ENCODE results near the gene LILRA5.
"Not testable (repeated sequence)": the region's sequence is repeated elsewhere in the genome, so short reads cannot be mapped to it uniquely, and the experiment has no call there.

LILRA5 gene

DNA sequence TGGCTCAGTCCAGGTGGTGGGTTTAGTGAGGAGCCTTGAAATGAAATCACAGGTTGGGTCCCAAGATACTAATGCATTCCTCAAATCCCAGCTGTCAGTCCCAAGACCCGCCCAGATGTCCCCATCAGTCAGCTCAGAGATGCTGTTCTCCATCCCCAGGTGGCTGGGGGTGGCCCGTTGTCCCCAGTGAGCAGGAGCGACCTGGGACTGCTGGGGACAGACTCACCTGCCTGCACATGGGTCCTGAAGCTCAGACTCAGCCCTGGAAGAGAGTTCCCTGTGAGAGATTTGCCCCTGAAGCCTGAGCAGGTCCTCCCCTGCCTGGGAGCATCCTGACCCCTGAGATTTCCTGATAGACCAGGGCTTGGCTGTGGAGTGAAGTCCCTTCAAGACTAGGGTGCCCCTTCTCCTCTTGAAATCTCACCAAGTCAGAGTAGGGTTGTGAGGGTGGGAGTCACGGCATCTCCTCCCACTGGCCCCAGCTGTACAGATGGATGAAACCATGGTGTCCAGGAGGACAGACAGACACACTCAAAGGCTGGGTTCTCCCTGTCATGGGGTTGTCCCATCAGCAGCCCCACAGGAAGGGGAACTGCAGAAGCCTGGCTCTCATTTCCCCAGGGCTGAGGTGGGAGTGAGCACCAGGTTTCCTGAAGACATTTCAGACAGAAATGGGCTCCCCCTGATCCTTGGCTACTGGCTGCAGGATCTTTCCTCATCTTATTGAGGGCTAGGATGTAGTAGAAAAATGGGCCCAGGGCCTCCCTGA lies 14.4 kb downstream of the LILRA5 start:
- peaks cover 4% of the 10 kb centered on the region for H3K27me3 Mint-ChIP-seq
- no peaks in the 10 kb centered on the region for H3K9me3 Mint-ChIP-seq
- H3K4me1 Mint-ChIP-seq = peaks cover 6% of the 10 kb centered on the region
- H3K36me3 Mint-ChIP-seq = no peaks in the 10 kb centered on the region
- no peak overlapping the region for H3K4me3 Mint-ChIP-seq
- H3K27ac Mint-ChIP-seq = no peak overlapping the region

DNA sequence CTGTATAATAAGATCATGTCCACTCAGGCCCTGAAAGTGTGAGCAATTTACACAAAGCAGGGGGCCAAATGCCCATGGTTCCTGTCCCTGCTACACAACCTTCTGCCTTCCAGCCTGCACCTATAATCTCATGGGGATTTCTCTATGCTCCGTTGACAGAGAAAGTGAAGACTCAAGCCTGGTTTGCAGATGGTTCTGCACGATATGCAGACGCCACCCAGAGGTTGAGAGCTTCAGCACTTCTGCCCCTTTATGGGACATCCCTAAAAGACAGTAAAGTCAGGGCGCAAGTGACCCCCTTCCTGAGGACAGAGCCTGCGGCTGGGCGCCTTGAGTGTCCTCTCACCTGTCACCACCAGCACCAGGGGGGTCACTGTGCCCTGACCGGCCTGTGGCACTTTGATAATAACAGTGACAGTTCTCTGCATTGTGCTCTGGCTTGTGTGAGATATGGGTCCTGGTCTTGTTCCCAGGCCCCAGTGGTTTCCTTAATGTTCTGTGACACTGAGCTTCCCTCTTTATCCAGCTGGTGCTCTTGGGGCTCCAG lies 15.1 kb downstream of the LILRA5 start:
- Mint-ChIP-seq H3K9me3 (no peaks in the 10 kb centered on the region), H3K27me3 (peaks cover 7% of the 10 kb centered on the region), H3K4me1 (no peaks in the 10 kb centered on the region), H3K4me3 (no peak overlapping the region), H3K27ac (no peak overlapping the region), H3K36me3 (no peaks in the 10 kb centered on the region)

DNA sequence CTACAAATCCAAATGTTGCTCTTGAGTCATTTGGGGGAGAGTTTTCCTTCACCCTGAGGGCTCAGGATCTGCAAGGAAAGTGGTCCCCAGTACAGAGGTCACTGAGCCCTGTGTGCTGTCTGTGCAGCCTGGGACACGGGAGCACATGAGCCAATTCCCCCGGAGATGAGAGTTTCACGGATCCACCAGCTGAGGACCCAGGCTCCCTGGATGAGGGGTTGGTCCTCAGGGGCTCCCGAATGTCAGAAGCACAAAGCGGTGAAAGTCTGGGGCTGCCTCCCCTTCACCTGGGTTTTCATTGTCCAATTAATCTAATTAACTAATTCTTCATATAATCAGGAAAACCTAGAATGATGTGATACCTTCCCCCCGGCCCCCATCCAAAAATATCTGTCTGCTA lies 18.4 kb downstream of the LILRA5 start:
- H3K27ac Mint-ChIP-seq = no peak overlapping the region
- H3K4me1 Mint-ChIP-seq = no peaks in the 10 kb centered on the region
- H3K27me3 Mint-ChIP-seq = peaks cover 14% of the 10 kb centered on the region
- H3K4me3 Mint-ChIP-seq = no peak overlapping the region
- H3K9me3 Mint-ChIP-seq = no peaks in the 10 kb centered on the region
- H3K36me3 Mint-ChIP-seq = no peaks in the 10 kb centered on the region

DNA sequence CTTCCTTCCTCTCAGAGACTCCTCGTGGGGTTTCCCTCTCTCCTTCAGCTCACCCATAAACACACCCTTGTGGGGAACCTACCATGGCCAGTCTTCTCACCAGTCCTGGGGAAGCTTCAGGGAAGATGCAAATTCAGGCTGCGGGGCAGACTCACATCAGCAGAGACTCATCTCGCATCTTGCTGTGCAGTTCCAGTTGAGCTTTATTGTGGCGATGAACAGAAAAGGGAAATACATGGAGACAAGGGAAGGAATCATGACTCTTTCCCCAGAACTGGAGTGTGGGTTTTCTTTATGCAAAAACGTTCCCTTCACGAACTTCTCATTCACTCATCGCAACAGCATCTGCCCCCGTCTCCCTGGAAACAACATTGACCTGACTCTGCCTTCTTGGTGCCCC lies 23.8 kb downstream of the LILRA5 start:
- not testable (repeated sequence) for H3K9me3 Mint-ChIP-seq, H3K4me1 Mint-ChIP-seq, H3K27ac Mint-ChIP-seq, H3K4me3 Mint-ChIP-seq, H3K36me3 Mint-ChIP-seq
- H3K27me3 Mint-ChIP-seq = peaks cover 11% of the 10 kb centered on the region

DNA sequence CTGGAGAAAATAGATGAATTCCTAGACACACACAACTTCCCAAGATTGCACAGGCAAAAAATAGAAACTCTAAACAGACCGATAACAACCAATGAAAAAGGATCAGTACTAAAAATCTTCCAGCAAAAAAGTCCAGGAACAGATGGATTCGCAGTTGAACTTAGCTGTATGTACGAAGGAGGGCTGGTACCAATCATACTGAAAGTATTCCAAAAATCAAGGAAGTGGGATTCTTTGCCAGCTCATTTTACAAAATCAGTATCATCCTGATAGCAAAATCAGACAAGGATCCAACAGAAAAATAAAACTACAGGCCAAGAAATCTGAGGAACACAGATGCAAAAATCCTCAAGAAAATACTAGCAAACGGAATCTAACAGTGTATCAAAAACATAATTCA lies 25.5 kb downstream of the LILRA5 start:
- Mint-ChIP-seq H3K27me3 (peaks cover 9% of the 10 kb centered on the region), H3K27ac (no peak overlapping the region), H3K4me1 (peaks cover 3% of the 10 kb centered on the region), H3K4me3 (no peak overlapping the region), H3K9me3 (no peaks in the 10 kb centered on the region), H3K36me3 (no peaks in the 10 kb centered on the region)

DNA sequence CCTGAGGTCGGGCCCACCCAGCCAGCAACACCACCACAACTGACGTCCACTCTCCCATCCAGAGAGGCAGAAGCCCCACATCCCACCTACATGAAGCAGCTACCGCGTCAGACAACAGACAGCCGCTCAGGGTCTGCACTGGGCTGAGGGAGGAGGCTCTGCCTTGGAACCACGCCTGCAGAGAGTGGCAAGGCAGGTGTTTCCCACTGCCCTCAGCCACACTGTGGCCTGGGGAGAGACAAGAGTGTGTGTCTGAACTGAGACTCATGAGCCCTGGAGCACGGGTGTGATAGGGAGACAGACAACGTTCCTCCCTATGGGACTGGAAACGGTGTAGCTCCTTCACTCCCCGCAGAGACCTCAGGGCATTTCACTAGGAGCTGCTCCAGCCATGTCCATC lies 26.7 kb downstream of the LILRA5 start:
- not testable (repeated sequence) for H3K4me1 Mint-ChIP-seq, H3K27ac Mint-ChIP-seq, H3K4me3 Mint-ChIP-seq, H3K36me3 Mint-ChIP-seq, H3K9me3 Mint-ChIP-seq
- H3K27me3 Mint-ChIP-seq = peaks cover 16% of the 10 kb centered on the region

DNA sequence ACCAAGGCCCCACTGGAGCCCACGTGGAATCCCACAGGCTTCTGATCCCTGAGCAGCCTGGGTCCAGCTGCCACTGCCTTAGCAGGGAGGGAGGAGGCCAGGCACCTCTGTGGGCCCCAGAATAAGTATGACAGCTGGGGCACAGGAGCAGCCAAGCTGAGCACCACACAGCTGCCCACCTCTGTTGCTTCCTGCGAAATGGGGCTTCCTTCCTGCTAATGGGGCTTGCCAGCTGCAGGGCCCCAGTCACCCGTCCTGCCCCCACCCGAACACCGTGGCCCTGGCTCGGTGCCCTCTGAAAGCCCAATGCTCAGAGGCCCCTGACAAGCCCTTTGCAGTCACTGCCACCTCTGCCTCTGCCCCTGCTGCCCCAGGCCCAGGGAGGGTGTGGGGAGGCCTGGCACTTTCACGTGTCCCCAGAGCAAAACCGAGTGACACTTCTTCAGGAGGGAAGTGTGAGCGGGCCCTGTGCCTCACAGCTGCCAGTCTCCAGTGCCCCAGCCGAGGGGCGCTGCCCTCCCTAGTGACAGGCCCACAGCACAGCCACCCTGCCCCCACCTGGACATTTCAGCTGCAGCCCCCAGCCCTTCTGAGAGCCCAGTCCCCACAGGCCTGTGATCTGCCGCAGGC lies 27.4 kb downstream of the LILRA5 start:
- H3K4me3 Mint-ChIP-seq, H3K27ac Mint-ChIP-seq, H3K9me3 Mint-ChIP-seq, H3K36me3 Mint-ChIP-seq, H3K4me1 Mint-ChIP-seq: not testable (repeated sequence)
- H3K27me3 Mint-ChIP-seq = peaks cover 17% of the 10 kb centered on the region

DNA sequence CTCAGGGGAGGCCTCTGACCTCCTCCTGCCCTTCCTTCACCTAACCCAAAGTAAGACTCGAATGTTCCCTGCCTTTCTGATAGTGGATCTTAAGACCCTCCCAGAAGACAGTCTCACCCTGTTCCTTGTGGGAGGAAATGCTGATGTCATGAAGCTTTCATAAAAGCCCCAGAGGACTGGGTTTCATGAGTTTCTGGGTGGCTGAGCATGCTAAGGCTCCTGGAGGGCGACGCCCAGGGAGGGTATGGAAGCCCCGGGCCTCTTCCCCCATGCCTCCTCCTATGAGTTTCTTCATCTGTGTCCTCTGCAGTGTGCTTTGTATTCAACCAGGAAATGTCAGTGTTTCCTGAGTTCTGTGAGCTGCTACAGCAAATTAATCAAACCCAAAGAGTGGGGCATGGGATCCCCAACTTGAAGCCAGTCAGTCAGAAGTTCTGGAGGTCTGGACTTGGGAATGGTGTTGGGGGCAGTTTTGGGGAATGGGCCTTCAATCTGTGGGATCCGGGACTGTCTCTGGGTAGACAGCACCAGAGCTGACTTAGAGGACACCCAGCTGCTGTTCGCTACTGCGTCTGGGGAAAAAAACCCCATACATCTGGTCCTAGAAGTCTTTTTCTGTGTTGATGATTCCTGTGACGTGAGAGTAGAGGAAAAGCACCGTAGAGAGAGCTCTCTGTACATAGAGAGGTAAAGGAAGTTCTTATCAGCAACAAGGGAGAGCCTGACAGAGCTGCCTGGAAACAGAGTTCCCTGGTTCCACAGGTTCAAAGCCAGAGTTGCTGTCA lies 30.1 kb downstream of the LILRA5 start:
- Mint-ChIP-seq H3K9me3 (no peaks in the 10 kb centered on the region), H3K4me3 (no peak overlapping the region), H3K27ac (no peak overlapping the region), H3K4me1 (peaks cover 3% of the 10 kb centered on the region), H3K27me3 (peaks cover 22% of the 10 kb centered on the region), H3K36me3 (no peaks in the 10 kb centered on the region)

DNA sequence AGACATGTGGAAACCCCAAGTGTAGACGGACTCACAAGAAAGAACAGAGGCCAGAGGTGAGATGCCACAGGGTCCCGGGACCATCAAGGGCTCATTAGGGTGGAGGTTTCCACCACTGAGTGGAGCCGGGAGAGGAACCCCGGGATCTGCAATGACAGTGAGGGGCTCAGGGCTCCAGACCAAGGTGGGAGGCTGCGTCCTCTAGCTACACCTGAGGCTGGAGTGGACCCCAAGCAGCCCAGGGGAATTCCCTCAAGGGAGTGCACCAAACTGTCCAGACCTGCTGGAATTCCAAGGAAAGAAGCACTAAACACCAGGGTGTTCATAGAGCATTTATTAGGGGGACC lies 31.3 kb downstream of the LILRA5 start:
- H3K27ac Mint-ChIP-seq, H3K36me3 Mint-ChIP-seq, H3K4me3 Mint-ChIP-seq, H3K4me1 Mint-ChIP-seq, H3K9me3 Mint-ChIP-seq: not testable (repeated sequence)
- peaks cover 22% of the 10 kb centered on the region for H3K27me3 Mint-ChIP-seq

DNA sequence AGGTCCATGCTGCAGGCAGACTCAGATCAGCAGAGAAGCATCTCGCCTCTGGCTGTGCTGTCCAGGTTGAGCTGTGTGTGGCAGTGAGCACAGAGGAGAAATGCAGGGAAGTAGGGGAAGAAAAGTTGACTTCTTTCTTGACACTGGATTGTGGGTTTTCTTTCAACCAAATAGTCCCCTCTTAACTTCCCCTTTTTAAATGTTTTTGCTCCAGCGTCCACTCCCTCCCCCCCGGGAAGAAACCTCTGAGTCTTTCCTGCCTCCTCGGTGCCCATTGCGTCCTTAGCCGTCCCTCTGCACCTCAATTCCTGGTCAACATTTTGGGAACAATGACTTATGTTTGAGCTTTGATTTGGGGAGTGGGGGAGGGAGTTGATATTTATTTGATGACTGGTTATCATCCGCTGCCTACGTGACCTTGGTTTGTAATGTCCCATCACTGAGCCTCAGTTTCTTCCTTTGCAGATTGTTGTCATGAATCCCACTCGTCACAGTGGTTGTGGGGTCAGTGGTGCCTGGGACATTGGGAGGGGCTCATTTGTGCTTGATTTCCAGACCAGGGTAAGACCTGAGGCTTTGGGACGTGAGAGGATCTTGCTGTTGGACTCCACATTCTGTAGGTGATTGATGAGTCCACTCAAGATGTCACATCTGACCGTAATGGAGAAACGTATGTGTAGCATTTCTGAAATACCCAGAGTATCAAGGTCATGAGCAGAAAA lies 31.8 kb downstream of the LILRA5 start, which contains the start of gene LILRB2:
LILRB2 (minus strand) TSS at position 104 of the 722 bp plus-strand sequence. CDS start 614 bp downstream, outside the sequence.
- no peaks in the 10 kb centered on the region for H3K9me3 Mint-ChIP-seq
- no peak within 1 kb of the TSS for H3K4me3 Mint-ChIP-seq
- peaks cover 22% of the 10 kb centered on the region for H3K27me3 Mint-ChIP-seq
- H3K4me1 Mint-ChIP-seq = peaks cover 3% of the 10 kb centered on the region
- H3K36me3 Mint-ChIP-seq = no peaks in the 10 kb centered on the region
- no peak within 1 kb of the TSS for H3K27ac Mint-ChIP-seq

DNA sequence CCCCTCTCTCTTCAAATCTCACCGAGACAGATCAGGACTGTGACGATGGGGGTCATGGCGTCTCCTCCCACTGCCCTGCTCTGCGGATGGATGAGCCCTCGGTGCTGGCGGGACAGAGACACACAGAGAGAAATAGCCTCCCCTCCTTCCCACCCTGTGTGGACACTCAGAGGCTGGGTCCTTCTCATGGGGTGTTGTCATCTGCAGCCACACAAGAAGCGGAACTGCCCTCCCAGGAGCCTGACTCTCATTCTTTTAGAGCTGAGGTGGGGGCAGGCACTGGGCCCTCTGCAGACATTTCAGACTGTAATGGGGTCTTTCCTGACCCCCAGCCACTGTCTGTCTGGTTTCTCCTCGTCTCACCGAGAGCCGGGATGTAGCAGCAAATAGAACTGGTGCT lies 32.5 kb downstream of the LILRA5 start:
- H3K9me3 Mint-ChIP-seq, H3K4me1 Mint-ChIP-seq, H3K4me3 Mint-ChIP-seq, H3K27ac Mint-ChIP-seq, H3K36me3 Mint-ChIP-seq: not testable (repeated sequence)
- peaks cover 22% of the 10 kb centered on the region for H3K27me3 Mint-ChIP-seq

DNA sequence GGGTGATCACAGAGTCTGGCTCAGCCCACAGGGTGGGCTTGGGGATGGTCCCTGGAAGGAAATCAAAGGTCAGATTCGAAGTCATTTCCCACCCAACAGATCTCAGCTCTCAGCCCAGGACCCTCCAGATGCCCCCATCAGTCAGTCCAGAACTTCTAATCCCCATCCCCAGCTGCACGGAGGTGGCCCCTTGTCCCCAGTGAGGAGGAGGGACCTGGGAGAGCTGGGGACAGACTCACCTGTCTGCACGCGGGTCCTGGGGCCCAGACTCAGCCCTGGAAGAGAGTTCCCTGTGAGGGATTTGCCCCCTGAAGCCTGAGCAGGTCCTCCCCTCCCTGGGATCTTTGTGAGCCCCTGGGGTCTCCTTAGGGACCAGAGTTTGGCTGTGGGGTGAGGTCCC lies 32.9 kb downstream of the LILRA5 start:
- not testable (repeated sequence) for H3K36me3 Mint-ChIP-seq, H3K4me1 Mint-ChIP-seq, H3K4me3 Mint-ChIP-seq, H3K9me3 Mint-ChIP-seq, H3K27ac Mint-ChIP-seq
- peaks cover 22% of the 10 kb centered on the region for H3K27me3 Mint-ChIP-seq

DNA sequence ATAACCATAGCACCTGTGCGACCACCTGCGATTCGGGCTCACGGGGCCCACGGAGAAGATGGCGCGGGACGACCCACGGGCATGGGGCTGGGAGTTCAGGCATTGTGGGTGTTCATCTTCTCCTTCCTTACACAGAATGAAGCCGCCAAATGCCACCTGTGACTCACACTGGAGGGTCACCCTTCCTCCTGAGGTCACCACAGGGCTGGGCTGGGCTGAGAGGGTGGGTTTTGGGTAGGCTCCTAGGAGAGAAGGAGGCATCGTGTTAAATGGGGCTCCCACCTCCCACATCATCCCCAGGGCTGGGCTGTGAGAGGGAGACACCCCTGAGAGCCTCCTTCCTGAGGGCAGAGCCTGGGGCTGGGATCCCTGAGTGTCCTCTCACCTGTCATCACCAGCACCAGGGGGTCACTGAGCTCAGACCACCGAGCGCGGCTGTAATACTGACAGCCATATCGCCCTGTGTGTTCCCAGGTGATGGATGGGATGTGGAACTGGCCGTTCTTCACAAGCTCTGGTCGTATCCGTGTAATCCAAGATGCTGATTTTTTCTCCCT lies 33.5 kb downstream of the LILRA5 start:
- no peaks in the 10 kb centered on the region for H3K4me1 Mint-ChIP-seq
- H3K4me3 Mint-ChIP-seq = no peak overlapping the region
- H3K9me3 Mint-ChIP-seq = no peaks in the 10 kb centered on the region
- peaks cover 22% of the 10 kb centered on the region for H3K27me3 Mint-ChIP-seq
- no peaks in the 10 kb centered on the region for H3K36me3 Mint-ChIP-seq
- H3K27ac Mint-ChIP-seq = no peak overlapping the region

DNA sequence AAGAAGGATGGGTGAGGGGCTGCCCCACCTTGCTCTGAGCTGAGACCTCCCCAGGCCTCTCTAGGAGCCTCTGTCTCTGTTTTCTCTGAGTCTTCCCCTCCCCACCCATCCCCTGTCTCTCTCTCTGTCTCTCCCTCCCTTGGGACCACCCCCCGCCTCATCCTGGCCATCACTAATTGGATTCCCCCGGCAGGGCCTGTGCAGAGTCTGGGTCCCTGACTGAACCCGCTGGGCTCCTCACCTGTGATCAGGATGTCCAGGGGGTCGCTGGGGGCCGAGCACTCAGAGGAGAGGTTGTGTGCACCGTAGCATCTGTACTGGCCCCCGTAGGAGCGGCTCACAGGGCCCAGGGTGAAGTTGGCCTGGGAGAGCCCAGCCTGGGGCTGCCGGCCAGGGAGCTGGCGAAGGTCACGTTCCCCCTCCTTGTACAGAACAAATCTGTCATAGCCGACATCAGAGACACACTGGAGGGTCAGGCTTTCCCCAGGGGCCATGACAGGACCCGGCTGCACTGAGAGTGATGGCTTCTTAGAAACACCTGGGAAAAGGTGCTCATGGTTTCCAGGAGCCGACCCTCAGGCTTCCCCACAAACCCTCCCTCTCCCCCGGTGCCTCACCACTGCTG lies 34.3 kb downstream of the LILRA5 start:
- H3K4me1 Mint-ChIP-seq, H3K9me3 Mint-ChIP-seq, H3K36me3 Mint-ChIP-seq, H3K4me3 Mint-ChIP-seq, H3K27ac Mint-ChIP-seq: not testable (repeated sequence)
- H3K27me3 Mint-ChIP-seq = peaks cover 25% of the 10 kb centered on the region

DNA sequence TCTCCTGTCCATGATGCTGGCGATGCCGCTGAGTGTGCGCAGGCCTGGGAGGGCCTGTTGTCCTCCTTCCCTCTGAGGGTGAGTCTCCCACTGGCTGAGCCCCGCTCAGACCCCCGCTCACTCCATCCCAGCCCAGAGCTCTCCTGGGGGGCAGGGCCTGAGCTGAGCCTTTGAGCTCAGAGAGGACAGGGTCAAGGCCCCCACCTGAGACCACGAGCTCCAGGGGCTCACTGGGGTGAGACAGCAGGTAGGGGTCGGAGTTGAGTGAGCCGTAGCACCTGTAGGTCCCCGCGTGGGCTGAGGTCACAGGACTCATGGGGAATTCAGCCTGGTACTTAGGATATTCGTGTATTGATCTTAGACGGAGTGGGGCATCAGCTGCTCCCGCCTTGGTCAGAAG lies 34.9 kb downstream of the LILRA5 start:
- not testable (repeated sequence) for H3K4me3 Mint-ChIP-seq, H3K9me3 Mint-ChIP-seq, H3K4me1 Mint-ChIP-seq, H3K27ac Mint-ChIP-seq, H3K36me3 Mint-ChIP-seq
- H3K27me3 Mint-ChIP-seq = peaks cover 25% of the 10 kb centered on the region
